Measurements from ENCODE around the gene ANK3.

ANK3 gene

GRCh38 chr10:60031664-60032063 is 358.0 kb downstream of the ANK3 start:
- no peak for TF ChIP-seq CTCF (conservative IDR thresholded peaks at IDR 0.05; ENCODE audit: low read length)
- no peak overlapping the region for H3K4me3 ChIP-seq (ENCODE audit: low read length)
- DNase-seq (ENCODE audit: low read depth) = no peak

- DNase-seq (ENCODE audit: low read depth) = no peak
- no peak for TF ChIP-seq CTCF (conservative IDR thresholded peaks at IDR 0.05; ENCODE audit: low read length)
- H3K4me3 ChIP-seq (ENCODE audit: low read length) = no peak overlapping the region
Observed at GRCh38 chr10:60031183-60031582, 358.5 kb downstream of the ANK3 start.

- no peak for DNase-seq (ENCODE audit: low read depth)
- no peak for TF ChIP-seq CTCF (conservative IDR thresholded peaks at IDR 0.05; ENCODE audit: low read length)
- H3K4me3 ChIP-seq (ENCODE audit: low read length) = no peak overlapping the region
Observed at GRCh38 chr10:60029475-60029874, 360.2 kb downstream of the ANK3 start.

- H3K4me3 ChIP-seq (ENCODE audit: low read length) = no peak overlapping the region
- no peak for DNase-seq (ENCODE audit: low read depth)
- TF ChIP-seq CTCF (conservative IDR thresholded peaks at IDR 0.05; ENCODE audit: low read length) = no peak
Observed at GRCh38 chr10:60028081-60028480, 361.6 kb downstream of the ANK3 start.

GRCh38 chr10:60025279-60025678 is 364.4 kb downstream of the ANK3 start:
- DNase-seq (ENCODE audit: low read depth) = no peak
- H3K4me3 ChIP-seq (ENCODE audit: low read length) = no peak overlapping the region
- no peak for TF ChIP-seq CTCF (conservative IDR thresholded peaks at IDR 0.05; ENCODE audit: low read length)

GRCh38 chr10:60024506-60024905 is 365.2 kb downstream of the ANK3 start:
- DNase-seq (ENCODE audit: low read depth) = no peak
- H3K4me3 ChIP-seq (ENCODE audit: low read length) = no peak overlapping the region
- no peak for TF ChIP-seq CTCF (conservative IDR thresholded peaks at IDR 0.05; ENCODE audit: low read length)

GRCh38 chr10:60023155-60023877 is 366.4 kb downstream of the ANK3 start:
- no peak for TF ChIP-seq CTCF (conservative IDR thresholded peaks at IDR 0.05; ENCODE audit: low read length)
- no peak for DNase-seq (ENCODE audit: low read depth)
- no peak overlapping the region for H3K4me3 ChIP-seq (ENCODE audit: low read length)
